GM10248 (cell line): ENCODE measurements around the gene CDK5.

Experiments used
- CTCF ChIA-PET: fragments of 300-600 bp; sonication (Branson Sonifier 250); formaldehyde crosslinking; extraction: SDS; loops from one replicate; lab custom pipeline; 2021; ENCODE audit warnings: antibody characterized with exemption; lab: Yijun Ruan, JAX
- POLR2A ChIA-PET: fragments of 350-650 bp; sonication (Branson Sonifier 250); formaldehyde crosslinking; extraction: SDS; loops from one replicate; lab custom pipeline; 2020; ENCODE audit warnings: antibody characterized with exemption; lab: Yijun Ruan, JAX
- DNase-seq: peaks from one replicate; pipeline ENCODE4 v3.0.0; 2012; ENCODE audit errors: extremely low spot score
- CTCF ChIP-seq: IDR thresholded peaks from 2 replicates; pipeline ENCODE4 v1.5.1; 2012; ENCODE audit warnings: mild to moderate bottlenecking, low read depth; ENCODE audit errors: extremely low read depth, missing control alignments, control extremely low read depth

CDK5 gene

GRCh38 chr7:151057506-151057988 lies at the start of gene CDK5:
TSS of gene CDK5 (minus strand) at chr7:151057897. CDS start at chr7:151057848, 49 bp downstream.
- ChIA-PET POLR2A (no interaction called here), CTCF (interaction anchor here (1.1 kb wide), 1 partner anchor 187 kb away, joined by 3 read pairs; no protein-coding TSS in a partner anchor)
- no peak for TF ChIP-seq CTCF
- no peak for DNase-seq

- ChIA-PET POLR2A (no interaction called here), CTCF (interaction anchor here (1.1 to 11.3 kb wide), 4 partner anchors 15 to 43 kb away, joined by 3 to 149 read pairs (median 9); partner anchors contain the start of gene AGAP3)
- no peak for DNase-seq
- no peak for TF ChIP-seq CTCF
Measured at GRCh38 chr7:151104411-151105235, 46.9 kb upstream of the CDK5 start.

GRCh38 chr7:151103973-151104372 lies 46.3 kb upstream of the CDK5 start:
- ChIA-PET CTCF (interaction anchor here (1.1 to 11.3 kb wide), 5 partner anchors 14 to 94 kb away, joined by 3 to 149 read pairs (median 4); partner anchors contain the start of gene AGAP3), POLR2A (no interaction called here)
- DNase-seq, result no peak
- no peak for TF ChIP-seq CTCF

- DNase-seq, result no peak
- no peak for TF ChIP-seq CTCF
- POLR2A ChIA-PET, result no interaction called here
- CTCF ChIA-PET, result interaction anchor here (1.2 to 11.3 kb wide), 5 partner anchors 8 to 93 kb away, joined by 3 to 149 read pairs (median 9); partner anchors contain the start of gene AGAP3
Measured at GRCh38 chr7:151102991-151103390, 45.3 kb upstream of the CDK5 start.

GRCh38 chr7:151101621-151102396 lies 44.1 kb upstream of the CDK5 start:
- no peak for TF ChIP-seq CTCF
- no peak for DNase-seq
- POLR2A ChIA-PET, result no interaction called here
- CTCF ChIA-PET, result interaction anchor here (0.9 to 11.3 kb wide), 3 partner anchors 9 to 22 kb away, joined by 3 to 149 read pairs (median 9); partner anchors contain the start of gene AGAP3

- no peak for DNase-seq
- no peak for TF ChIP-seq CTCF
- CTCF ChIA-PET, result interaction anchor here (1.0 kb wide), 1 partner anchor 20 kb away, joined by 3 read pairs; no protein-coding TSS in a partner anchor
- POLR2A ChIA-PET, result no interaction called here
Measured at GRCh38 chr7:151100921-151101320, 43.2 kb upstream of the CDK5 start.
